NB4 (cell line): ENCODE results near the gene PPIL4.

Experiments used
- DNase-seq: peaks from one replicate; pipeline ENCODE4 v3.0.0; 2010; ENCODE audit warnings: low read depth
- H3K4me3 ChIP-seq: one replicate; pipeline ENCODE4 v1.5.1; 2011; ENCODE audit warnings: mild to moderate bottlenecking, low read depth, low read length, moderate library complexity
- MAX ChIP-seq: IDR thresholded peaks from 2 replicates; pipeline ENCODE4 v1.6.1; 2011; ENCODE audit warnings: low read depth, low read length
- MYC ChIP-seq: IDR thresholded peaks from 2 replicates; pipeline ENCODE4 v1.6.1; 2011; ENCODE audit warnings: low read depth, low read length
- POLR2A ChIP-seq: IDR thresholded peaks from 2 replicates; pipeline ENCODE4 v1.6.1; 2011; ENCODE audit warnings: mild to moderate bottlenecking; ENCODE audit not compliant: insufficient read length; ENCODE audit errors: extremely low read depth
- TF ChIP-seq, protein P1 (sequence below): IDR thresholded peaks from one replicate; pipeline ENCODE4 v1.5.1; 2012; ENCODE audit warnings: low read depth, low read length

PPIL4 gene

DNA sequence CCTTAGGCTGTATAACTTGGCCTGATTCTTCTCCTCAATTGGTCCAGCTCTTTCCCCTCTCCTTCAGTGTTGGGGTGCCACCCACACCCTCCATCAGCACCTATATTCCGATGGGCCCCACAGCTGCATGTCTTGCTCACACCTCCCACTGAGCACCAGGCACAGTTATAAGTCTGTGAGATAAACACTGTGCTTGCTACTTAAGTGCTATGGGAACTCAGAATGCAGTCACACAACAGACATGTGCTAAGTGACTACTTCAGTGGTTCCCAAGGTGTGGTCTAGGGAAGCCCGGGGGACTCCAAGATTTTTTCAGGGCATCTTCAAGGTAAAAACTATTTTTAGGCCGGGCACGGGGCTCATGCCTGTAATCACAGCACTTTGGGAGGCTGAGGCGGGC lies 68.3 kb downstream of the PPIL4 start:
- DNase-seq = no peak
- TF ChIP-seq MYC (no peak), MAX (no peak), POLR2A (no peak)
- TF ChIP-seq, protein P1, sequence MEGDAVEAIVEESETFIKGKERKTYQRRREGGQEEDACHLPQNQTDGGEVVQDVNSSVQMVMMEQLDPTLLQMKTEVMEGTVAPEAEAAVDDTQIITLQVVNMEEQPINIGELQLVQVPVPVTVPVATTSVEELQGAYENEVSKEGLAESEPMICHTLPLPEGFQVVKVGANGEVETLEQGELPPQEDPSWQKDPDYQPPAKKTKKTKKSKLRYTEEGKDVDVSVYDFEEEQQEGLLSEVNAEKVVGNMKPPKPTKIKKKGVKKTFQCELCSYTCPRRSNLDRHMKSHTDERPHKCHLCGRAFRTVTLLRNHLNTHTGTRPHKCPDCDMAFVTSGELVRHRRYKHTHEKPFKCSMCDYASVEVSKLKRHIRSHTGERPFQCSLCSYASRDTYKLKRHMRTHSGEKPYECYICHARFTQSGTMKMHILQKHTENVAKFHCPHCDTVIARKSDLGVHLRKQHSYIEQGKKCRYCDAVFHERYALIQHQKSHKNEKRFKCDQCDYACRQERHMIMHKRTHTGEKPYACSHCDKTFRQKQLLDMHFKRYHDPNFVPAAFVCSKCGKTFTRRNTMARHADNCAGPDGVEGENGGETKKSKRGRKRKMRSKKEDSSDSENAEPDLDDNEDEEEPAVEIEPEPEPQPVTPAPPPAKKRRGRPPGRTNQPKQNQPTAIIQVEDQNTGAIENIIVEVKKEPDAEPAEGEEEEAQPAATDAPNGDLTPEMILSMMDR = no peak
- no peak overlapping the region for H3K4me3 ChIP-seq

DNA sequence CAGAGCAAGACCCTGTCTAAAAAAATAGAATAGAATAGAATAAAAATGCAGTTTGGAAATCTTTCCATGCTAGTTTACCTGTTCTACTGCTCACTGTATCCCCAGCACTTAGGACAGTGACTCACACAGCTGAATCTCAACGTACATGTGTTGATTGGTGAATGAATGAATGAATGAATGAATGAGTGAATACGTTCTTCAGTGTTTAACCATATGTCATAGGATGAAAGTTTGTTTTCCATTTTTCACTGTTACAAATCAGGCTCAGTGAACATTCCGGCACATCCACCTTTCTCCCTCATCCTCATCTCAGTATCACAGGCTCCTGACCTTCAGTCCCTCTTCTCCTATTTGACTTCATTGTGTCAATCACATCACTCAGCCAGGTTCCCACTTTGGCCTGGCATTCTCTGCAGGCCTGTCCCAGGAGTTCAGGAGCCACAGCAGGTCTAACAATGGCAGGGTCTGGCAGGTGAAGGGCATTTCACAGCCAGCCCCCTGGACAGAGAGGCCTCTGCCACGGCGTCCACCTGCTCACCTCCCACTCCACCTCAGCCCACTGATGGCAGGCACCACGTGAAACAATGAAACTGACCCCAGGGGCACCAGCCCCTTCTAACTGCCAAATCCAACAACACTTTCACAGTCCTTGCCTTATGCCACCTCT lies 68.9 kb downstream of the PPIL4 start:
- no peak for DNase-seq
- TF ChIP-seq MAX = no peak
- TF ChIP-seq, protein P1 = no peak
- TF ChIP-seq MYC = no peak
- TF ChIP-seq POLR2A = no peak
- no peak overlapping the region for H3K4me3 ChIP-seq

DNA sequence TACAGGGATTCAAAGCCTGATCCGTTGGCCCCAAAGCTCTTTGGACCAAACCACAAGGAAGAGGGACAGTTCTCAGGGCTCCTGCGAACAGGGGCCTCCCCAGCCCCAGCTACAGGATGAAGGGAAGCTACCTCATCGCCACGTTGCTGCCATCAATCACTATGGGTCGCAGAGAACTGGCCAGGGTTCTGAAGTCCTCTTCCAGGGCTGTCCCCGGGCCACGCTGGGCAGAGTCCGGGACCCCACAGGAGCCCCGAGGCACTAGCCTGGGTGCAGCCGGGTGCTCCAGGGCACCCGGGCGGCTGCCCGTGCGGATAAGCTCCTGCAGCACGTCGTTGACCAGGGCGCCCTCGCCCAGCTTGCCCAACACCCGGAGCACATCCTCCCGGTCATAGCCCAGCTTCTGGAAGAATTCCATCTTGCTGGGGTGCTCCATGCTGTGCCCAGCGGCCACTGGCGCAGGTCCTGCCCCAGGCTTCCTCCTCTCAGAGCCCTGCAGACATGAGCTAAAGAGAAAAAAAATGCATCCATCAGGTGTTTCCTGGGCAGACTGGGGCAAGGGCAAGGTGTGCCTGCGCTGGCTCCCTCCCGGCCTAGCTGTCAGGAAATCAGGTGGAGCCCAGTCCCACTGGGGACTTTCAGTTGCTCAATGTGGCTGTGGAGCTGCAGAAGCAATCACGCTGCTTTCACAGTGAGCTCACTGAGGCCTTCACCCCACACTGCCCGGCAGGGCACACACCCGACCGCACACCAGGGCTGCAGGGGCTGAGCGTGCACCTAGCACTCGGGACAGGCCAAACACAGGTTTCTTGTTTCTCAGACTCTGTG lies 71.5 kb downstream of the PPIL4 start:
- TF ChIP-seq MYC = no peak
- TF ChIP-seq, protein P1 = no peak
- TF ChIP-seq MAX = no peak
- TF ChIP-seq POLR2A = no peak
- DNase-seq = no peak
- H3K4me3 ChIP-seq = no peak overlapping the region

- TF ChIP-seq MYC (no peak), MAX (no peak), POLR2A (no peak)
- TF ChIP-seq, protein P1 = no peak
- H3K4me3 ChIP-seq = no peak overlapping the region
- peak; percentile 73 for DNase-seq
These were observed 72.5 kb downstream of the PPIL4 start for GRCh38 chr6:149473080-149474052.

DNA sequence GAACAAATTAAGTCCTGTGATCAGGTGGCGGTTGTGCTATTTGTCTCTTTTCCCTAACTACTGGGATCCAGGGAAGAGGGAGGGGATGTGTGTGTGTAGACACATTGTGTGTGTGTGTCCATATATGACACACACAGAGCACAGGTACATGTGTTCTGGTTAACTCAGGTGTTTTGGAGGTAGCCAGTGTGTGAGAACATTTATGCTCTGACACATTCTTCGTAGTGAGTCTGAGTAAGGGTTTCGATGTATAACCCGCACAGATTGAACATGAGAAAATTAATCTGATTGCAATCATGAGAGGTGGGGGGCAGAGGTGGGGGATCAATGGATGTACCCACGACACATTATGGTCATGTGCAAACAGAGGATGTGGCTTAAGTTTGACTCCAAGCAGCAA lies 73.6 kb downstream of the PPIL4 start:
- TF ChIP-seq POLR2A = no peak
- TF ChIP-seq MYC = no peak
- no peak for TF ChIP-seq MAX
- TF ChIP-seq, protein P1 = no peak
- no peak for DNase-seq
- H3K4me3 ChIP-seq = no peak overlapping the region
